A549 (cell line): ENCODE results near the gene MED13L. TPM values are rescaled to one million over a fixed set of nuclear protein-coding genes. Genes with fewer than 3 reads are reported as not detected.
A peak's percentile ranks its signal among the peaks of the same experiment; 100 is the strongest.
"Not testable (repeated sequence)": the region's sequence is repeated elsewhere in the genome, so short reads cannot be mapped to it uniquely, and the experiment has no call there.

Source experiments
- ATAC-seq, 2 experiments: fragments of 200-7000 bp in 1 of 2; fragments of >200 bp in 1 of 2; cut with Nextera tagmentation in 1 of 2; cut with Tn5 transposase in 1 of 2; 3 replicates each; pipeline versions ENCODE4 v1.8.0 to v1.9.1; 2018 to 2020; ENCODE audit warnings: mild to moderate bottlenecking in 1 of 2, moderate library complexity in 1 of 2
- CTCF ChIA-PET: fragments of 300-600 bp; sonication (Branson Sonifier 250); formaldehyde crosslinking; extraction: SDS; loops from one replicate; lab custom pipeline; 2021; ENCODE audit warnings: antibody characterized with exemption, inconsistent platforms; lab: Yijun Ruan, JAX
- POLR2A ChIA-PET: fragments of 350-600 bp; formaldehyde crosslinking; extraction: SDS; loops from one replicate; lab custom pipeline; 2021; ENCODE audit warnings: antibody characterized with exemption, inconsistent platforms; lab: Yijun Ruan, JAX
- DNase-seq, 2 experiments: peaks; one replicate each; pipeline versions ENCODE4 v3.0.0 to v3.0.0-alpha.2; 2011 to 2016; ENCODE audit warnings: low read depth in 1 of 2, low spot score in 1 of 2
- FAIRE-seq: peaks from 2 replicates; lab custom pipeline; 2011; peaks lifted over from hg19 to GRCh38; lab: Jason Lieb, UNC
- H3K27ac ChIP-seq, 2 experiments: fragments of >200 bp; sonication (Bioruptor Twin); formaldehyde crosslinking; 3 replicates each; pipeline ENCODE4 v1.5.1; 2016 to 2017
- H3K4me1 ChIP-seq: fragments of >200 bp; sonication (Bioruptor Twin); formaldehyde crosslinking; 3 replicates; pipeline ENCODE4 v1.6.1; 2016
- H3K4me2 ChIP-seq: fragments of >200 bp; sonication (Bioruptor Twin); formaldehyde crosslinking; 3 replicates; pipeline ENCODE4 v1.6.1; 2016
- H3K4me3 ChIP-seq: fragments of >200 bp; sonication (Bioruptor Twin); formaldehyde crosslinking; 3 replicates; pipeline ENCODE4 v1.5.1; 2016
- H3K9me3 ChIP-seq: fragments of >200 bp; sonication (Bioruptor Twin); formaldehyde crosslinking; 3 replicates; pipeline ENCODE4 v1.6.1; 2016
- CEBPB ChIP-seq, 2 experiments: fragments of >200 bp in 1 of 2; sonication (Bioruptor Twin) in 1 of 2; formaldehyde crosslinking in 1 of 2; IDR thresholded peaks; 2 replicates each; pipeline ENCODE4 v1.6.1; 2012 to 2016
- CHD2 ChIP-seq: fragments of 150-350 bp; IDR thresholded peaks from 2 replicates; pipeline ENCODE4 v1.6.1; 2014; ENCODE audit warnings: low read length; ENCODE audit not compliant: partially characterized antibody
- EHF ChIP-seq: fragments of 250-450 bp; sonication (Bioruptor Pico); IDR thresholded peaks from 2 replicates; pipeline ENCODE4 v1.5.0; 2020; ENCODE audit warnings: mild to moderate bottlenecking
- FOSB ChIP-seq: fragments of 250-450 bp; sonication (Bioruptor Pico); IDR thresholded peaks from 2 replicates; pipeline ENCODE4 v1.5.0; 2020; ENCODE audit warnings: mild to moderate bottlenecking, moderate library complexity
- HES2 ChIP-seq: fragments of >200 bp; sonication (Bioruptor Twin); formaldehyde crosslinking; IDR thresholded peaks from 2 replicates; pipeline ENCODE4 v1.6.1; 2016
- HOXB13 ChIP-seq: fragments of 250-450 bp; sonication (Bioruptor Pico); IDR thresholded peaks from 2 replicates; pipeline ENCODE4 v1.5.0; 2020; ENCODE audit warnings: low read depth, mild to moderate bottlenecking, moderate library complexity
- JUNB ChIP-seq: fragments of >200 bp; sonication (Bioruptor Twin); formaldehyde crosslinking; IDR thresholded peaks from 2 replicates; pipeline ENCODE4 v1.6.1; 2016
- MAFK ChIP-seq: fragments of 450-650 bp; IDR thresholded peaks from 2 replicates; pipeline ENCODE4 v1.6.1; 2014; ENCODE audit not compliant: partially characterized antibody
- MAX ChIP-seq: IDR thresholded peaks from 2 replicates; pipeline ENCODE4 v1.6.1; 2012
- MYC ChIP-seq: IDR thresholded peaks from 2 replicates; pipeline ENCODE4 v1.6.1; 2012; ENCODE audit warnings: mild to moderate bottlenecking, inconsistent platforms, low read length, improper control_type of control experiment, borderline replicate concordance
- POLR2AphosphoS2 ChIP-seq: conservative IDR thresholded peaks from 2 replicates; pipeline ENCODE4 v1.6.1; 2012; ENCODE audit warnings: low read length, improper control_type of control experiment, inconsistent platforms
- RAD21 ChIP-seq, 2 experiments: fragments of >200 bp in 1 of 2; sonication (Bioruptor Twin) in 1 of 2; formaldehyde crosslinking in 1 of 2; IDR thresholded peaks in 1 of 2; conservative IDR thresholded peaks in 1 of 2; 2 replicates in 1 of 2; 3 replicates in 1 of 2; pipeline ENCODE4 v1.6.1; 2012 to 2018; ENCODE audit warnings: inconsistent platforms in 1 of 2
- RCOR1 ChIP-seq: fragments of 150-350 bp; IDR thresholded peaks from 2 replicates; pipeline ENCODE4 v1.6.1; 2014; ENCODE audit warnings: antibody characterized with exemption, low read length, low read depth
- RFX5 ChIP-seq: fragments of 450-650 bp; IDR thresholded peaks from 2 replicates; pipeline ENCODE4 v1.7.1; 2014; ENCODE audit warnings: antibody characterized with exemption, mild to moderate bottlenecking, moderate library complexity
- RNF2 ChIP-seq: fragments of 200-600 bp; sonication (generic); IDR thresholded peaks from 2 replicates; pipeline ENCODE4 v1.6.1; 2016; ENCODE audit warnings: low read depth, mild to moderate bottlenecking, antibody characterized with exemption, moderate library complexity, borderline replicate concordance
- SMC3 ChIP-seq: fragments of >200 bp; sonication (Bioruptor Twin); formaldehyde crosslinking; IDR thresholded peaks from 3 replicates; pipeline ENCODE4 v1.6.1; 2018; ENCODE audit warnings: inconsistent platforms
- TFCP2L1 ChIP-seq: fragments of 250-450 bp; sonication (Bioruptor Pico); IDR thresholded peaks from 2 replicates; pipeline ENCODE4 v1.5.0; 2021; ENCODE audit warnings: mild to moderate bottlenecking
- WGBS: methylation state at CpG from one replicate; pipeline ENCODE4 v1.1.6; 2017; ENCODE audit errors: missing lambda C conversion rate; 5-methylcytosine and 5-hydroxymethylcytosine counted together
- polyA plus RNA-seq, 4 experiments: library from polyadenylated mRNA; depleted of rRNA in 3 of 4; stranded (reverse); fragments of >200 nt; fragmentation: RNase III in 1 of 4; extraction: RNeasy Plus Mini Kit Qiagen cat#74134 plus additional on column Dnase treatment in 1 of 4; gene quantifications; 2 replicates in 3 of 4; 3 replicates in 1 of 4; pipeline ENCODE4 v1.2.3, GENCODE V29; 2011 to 2017

The MED13L gene
- polyA plus RNA-seq, 2 of the 4 experiments (the other 2 are of a cell fraction), result 23.2 to 134 TPM

GRCh38 chr12:115979351-115979750 is 298.1 kb downstream of the MED13L start:
- POLR2A ChIA-PET, result no interaction called here
- Histone ChIP-seq H3K27ac (no peak overlapping the region), H3K9me3 (no peaks in the 10 kb centered on the region), H3K4me1 (no peaks in the 10 kb centered on the region), H3K4me3 (no peak overlapping the region), H3K4me2 (no peak overlapping the region)
- FAIRE-seq (peak; percentile 7), ATAC-seq (no peak), DNase-seq (no peak)
- TF ChIP-seq JUNB, result no peak
- no peak for TF ChIP-seq RNF2
- no peak for TF ChIP-seq CHD2
- no peak for TF ChIP-seq MAX
- no peak for TF ChIP-seq POLR2AphosphoS2
- no peak for TF ChIP-seq HES2
- no peak for TF ChIP-seq FOSB (CRISPR knock-in tag)
- no peak for TF ChIP-seq CEBPB (IDR thresholded peaks at IDR 0.05)
- TF ChIP-seq TFCP2L1 (CRISPR knock-in tag), result no peak
- CTCF ChIA-PET, result interaction anchor here (0.6 to 1.7 kb wide), 3 partner anchors 19 to 730 kb away, joined by 3 to 6 read pairs (median 5); no protein-coding TSS in a partner anchor

- H3K27ac ChIP-seq, H3K9me3 ChIP-seq, DNase-seq, H3K4me1 ChIP-seq, POLR2A ChIA-PET, FAIRE-seq, ATAC-seq, H3K4me2 ChIP-seq, H3K4me3 ChIP-seq: not testable (repeated sequence)
- CTCF ChIA-PET, result interaction anchor here (0.5 to 1.4 kb wide), 3 partner anchors 21 to 417 kb away, joined by 3 to 6 read pairs (median 3); no protein-coding TSS in a partner anchor
- 92% methylated on average over 2 of the region's 2 CpGs for WGBS
Measured at GRCh38 chr12:115976829-115977228, 300.7 kb downstream of the MED13L start.

GRCh38 chr12:115975411-115975810 is 302.1 kb downstream of the MED13L start:
- WGBS, result 92% methylated on average over 9 of the region's 9 CpGs
- Histone ChIP-seq H3K27ac (no peak overlapping the region), H3K4me2 (no peak overlapping the region), H3K4me3 (no peak overlapping the region), H3K9me3 (no peaks in the 10 kb centered on the region), H3K4me1 (no peaks in the 10 kb centered on the region)
- ChIA-PET POLR2A (no interaction called here), CTCF (interaction anchor here (0.6 kb wide), 1 partner anchor 42 kb away, joined by 3 read pairs; no protein-coding TSS in a partner anchor)
- ATAC-seq (no peak), DNase-seq (no peak), FAIRE-seq (no peak)
- TF ChIP-seq RCOR1 (no peak), EHF (CRISPR knock-in tag) (no peak), SMC3 (no peak)

GRCh38 chr12:115973968-115974724 is 303.3 kb downstream of the MED13L start:
- peak; percentile 40 for TF ChIP-seq MAFK
- no peak for TF ChIP-seq CHD2
- TF ChIP-seq, all 56 proteins: peak for 1
- WGBS, result 93% methylated on average over 3 of the region's 3 CpGs
- POLR2A ChIA-PET, result no interaction called here
- DNase-seq (no peak), FAIRE-seq (no peak), ATAC-seq (no peak)
- Histone ChIP-seq H3K4me1 (no peaks in the 10 kb centered on the region), H3K4me2 (no peak overlapping the region), H3K4me3 (no peak overlapping the region), H3K9me3 (no peaks in the 10 kb centered on the region), H3K27ac (no peak overlapping the region)
- CTCF ChIA-PET, result interaction anchor here (0.6 to 2.5 kb wide), 7 partner anchors 9 to 1994 kb away, joined by 3 to 7 read pairs (median 4); no protein-coding TSS in a partner anchor

- no peak overlapping the region for H3K27ac ChIP-seq
- 89% methylated on average over 1 of the region's 1 CpG for WGBS
- ATAC-seq, result no peak
- POLR2A ChIA-PET, result no interaction called here
- TF ChIP-seq HOXB13 (CRISPR knock-in tag) (no peak), RAD21 (conservative IDR thresholded peaks at IDR 0.05 in 1 of 2, IDR thresholded peaks at IDR 0.05 in 1 of 2) (no peak), RFX5 (no peak), MYC (no peak)
- TF ChIP-seq, all 56 proteins: peak for 0
- DNase-seq (no peak), FAIRE-seq (no peak)
- Histone ChIP-seq H3K4me2 (no peak overlapping the region), H3K9me3 (no peaks in the 10 kb centered on the region), H3K4me1 (no peaks in the 10 kb centered on the region), H3K4me3 (no peak overlapping the region)
- CTCF ChIA-PET, result interaction anchor here (1.3 to 2.5 kb wide), 3 partner anchors 10 to 736 kb away, joined by 4 to 7 read pairs (median 6); no protein-coding TSS in a partner anchor
Measured at GRCh38 chr12:115973066-115973465, 304.4 kb downstream of the MED13L start.
